ENCODE data around the gene GRID1. TPM values are rescaled to one million over a fixed set of nuclear protein-coding genes. Genes with fewer than 3 reads are reported as not detected.

The GRID1 gene
- polyA plus RNA-seq, 1 of the 3 experiments (the other 2 are of a cell fraction), result 0.13 TPM

GRCh38 chr10:86344714-86345161 lies 21.9 kb downstream of the GRID1 start:
- Histone ChIP-seq H3K4me1 (ENCODE audit: control insufficient read depth in 1 of 2, insufficient read depth in 2 of 2, low read depth in 1 of 2, low read length in 1 of 2) (peaks cover 0 to 69% of the 10 kb centered on the region in 2 experiments; a peak in 2 of 4 replicates), H3K9me2 (no peaks in the 10 kb centered on the region), H3K4me2 (no peak overlapping the region), H3K9me3 (no peaks in the 10 kb centered on the region), H3F3A (replicated peaks; ENCODE audit: insufficient read depth) (no peaks in the 10 kb centered on the region), H3K36me3 (replicated peaks in 1 of 2; ENCODE audit: control insufficient read depth in 1 of 2, insufficient read depth in 2 of 2, low read length in 1 of 2) (no peaks in the 10 kb centered on the region), H3K27ac (ENCODE audit: low read depth in 2 of 2, low read length in 1 of 2) (no peak overlapping the region; a peak in 1 of 4 replicates), H4K20me1 (ENCODE audit: insufficient read depth) (no peaks in the 10 kb centered on the region), H3K9ac (no peak overlapping the region), H3K4me3 (ENCODE audit: low read depth in 2 of 2, low read length in 1 of 2) (no peak overlapping the region), H2AFZ (ENCODE audit: low read depth) (no peak overlapping the region), H3K27me3 (ENCODE audit: insufficient read depth) (no peaks in the 10 kb centered on the region), H3K79me2 (ENCODE audit: insufficient read depth) (no peaks in the 10 kb centered on the region)
- ChIA-PET POLR2A (no interaction called here), CTCF (interaction anchor here (1.0 to 13.2 kb wide), 11 partner anchors 13 to 244 kb away, joined by 3 to 191 read pairs (median 4); partner anchors contain the start of gene GRID1)
- TF ChIP-seq GABPA (IDR thresholded peaks at IDR 0.05; ENCODE audit: low read depth), result no peak
- peak; percentile 38 for TF ChIP-seq RAD21 (IDR thresholded peaks at IDR 0.05; ENCODE audit: low read length)
- no peak for DNase-seq
- WGBS (ENCODE audit: low lambda C conversion rate), result 30% methylated on average over 5 of the region's 6 CpGs

DNA sequence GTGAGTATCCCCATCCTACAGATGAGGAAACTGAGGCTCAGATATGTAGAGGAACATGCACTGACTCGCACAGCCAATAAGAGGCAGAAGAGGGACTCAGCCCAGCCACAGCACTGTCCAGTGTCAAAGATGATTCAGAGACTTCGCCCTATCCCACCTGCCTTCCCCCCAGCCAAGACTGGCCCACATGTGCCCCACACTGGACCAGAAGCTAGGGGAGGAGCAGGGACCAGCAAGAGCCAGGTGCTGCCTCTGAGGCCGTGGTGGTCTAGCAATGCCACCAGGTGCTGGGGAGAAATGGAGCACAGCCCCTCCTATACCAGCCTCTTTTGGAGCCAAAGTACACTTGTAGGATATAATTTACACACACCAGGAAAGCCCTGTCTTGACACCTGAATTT lies 22.3 kb downstream of the GRID1 start:
- ChIA-PET CTCF (interaction anchor here (1.0 to 13.2 kb wide), 7 partner anchors 18 to 91 kb away, joined by 3 to 191 read pairs (median 3); partner anchors contain the start of gene GRID1), POLR2A (no interaction called here)
- H4K20me1 ChIP-seq (ENCODE audit: insufficient read depth), result no peaks in the 10 kb centered on the region
- no peaks in the 10 kb centered on the region for H3K9me3 ChIP-seq
- H3K9ac ChIP-seq, result no peak overlapping the region
- H3K79me2 ChIP-seq (ENCODE audit: insufficient read depth), result no peaks in the 10 kb centered on the region
- no peak overlapping the region for H3K27ac ChIP-seq (ENCODE audit: low read depth in 2 of 2, low read length in 1 of 2)
- peaks cover 0 to 69% of the 10 kb centered on the region in 2 experiments; a peak in 2 of 4 replicates for H3K4me1 ChIP-seq (ENCODE audit: control insufficient read depth in 1 of 2, insufficient read depth in 2 of 2, low read depth in 1 of 2, low read length in 1 of 2)
- TF ChIP-seq ELF1 (IDR thresholded peaks at IDR 0.05) (no peak), EP300 (IDR thresholded peaks at IDR 0.05; ENCODE audit: borderline replicate concordance in 1 of 2, low read depth in 1 of 2, low read length in 1 of 2) (no peak), YY1 (IDR thresholded peaks at IDR 0.05; ENCODE audit: low read depth) (no peak), GATA2 (CRISPR knock-in tag; IDR thresholded peaks at IDR 0.05) (no peak), TCF12 (IDR thresholded peaks at IDR 0.05) (no peak), MEF2A (IDR thresholded peaks at IDR 0.05; ENCODE audit: borderline replicate concordance, low read depth) (no peak), SMC3 (IDR thresholded peaks at IDR 0.05; ENCODE audit: low read depth, low read length) (no peak), EZH2phosphoT487 (IDR thresholded peaks at IDR 0.05; ENCODE audit: borderline replicate concordance, low read depth) (no peak), FOSL2 (IDR thresholded peaks at IDR 0.05; ENCODE audit: borderline replicate concordance, low read depth) (no peak), NRF1 (IDR thresholded peaks at IDR 0.05; ENCODE audit: low read depth, low read length) (no peak), MAX (IDR thresholded peaks at IDR 0.05; ENCODE audit: low read depth) (no peak), MXI1 (IDR thresholded peaks at IDR 0.05; ENCODE audit: low read depth, low read length) (no peak), RFX5 (IDR thresholded peaks at IDR 0.05; ENCODE audit: low read length) (no peak), CHD2 (IDR thresholded peaks at IDR 0.05; ENCODE audit: low read length, partially characterized antibody) (no peak), PBX3 (IDR thresholded peaks at IDR 0.05) (no peak)
- TF ChIP-seq, protein P1, sequence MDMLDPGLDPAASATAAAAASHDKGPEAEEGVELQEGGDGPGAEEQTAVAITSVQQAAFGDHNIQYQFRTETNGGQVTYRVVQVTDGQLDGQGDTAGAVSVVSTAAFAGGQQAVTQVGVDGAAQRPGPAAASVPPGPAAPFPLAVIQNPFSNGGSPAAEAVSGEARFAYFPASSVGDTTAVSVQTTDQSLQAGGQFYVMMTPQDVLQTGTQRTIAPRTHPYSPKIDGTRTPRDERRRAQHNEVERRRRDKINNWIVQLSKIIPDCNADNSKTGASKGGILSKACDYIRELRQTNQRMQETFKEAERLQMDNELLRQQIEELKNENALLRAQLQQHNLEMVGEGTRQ (IDR thresholded peaks at IDR 0.05; ENCODE audit: borderline replicate concordance, low read depth, low read length), result no peak
- TF ChIP-seq, protein P2, sequence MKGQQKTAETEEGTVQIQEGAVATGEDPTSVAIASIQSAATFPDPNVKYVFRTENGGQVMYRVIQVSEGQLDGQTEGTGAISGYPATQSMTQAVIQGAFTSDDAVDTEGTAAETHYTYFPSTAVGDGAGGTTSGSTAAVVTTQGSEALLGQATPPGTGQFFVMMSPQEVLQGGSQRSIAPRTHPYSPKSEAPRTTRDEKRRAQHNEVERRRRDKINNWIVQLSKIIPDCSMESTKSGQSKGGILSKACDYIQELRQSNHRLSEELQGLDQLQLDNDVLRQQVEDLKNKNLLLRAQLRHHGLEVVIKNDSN (IDR thresholded peaks at IDR 0.05; ENCODE audit: borderline replicate concordance, low read depth), result no peak
- TF ChIP-seq, protein P3, sequence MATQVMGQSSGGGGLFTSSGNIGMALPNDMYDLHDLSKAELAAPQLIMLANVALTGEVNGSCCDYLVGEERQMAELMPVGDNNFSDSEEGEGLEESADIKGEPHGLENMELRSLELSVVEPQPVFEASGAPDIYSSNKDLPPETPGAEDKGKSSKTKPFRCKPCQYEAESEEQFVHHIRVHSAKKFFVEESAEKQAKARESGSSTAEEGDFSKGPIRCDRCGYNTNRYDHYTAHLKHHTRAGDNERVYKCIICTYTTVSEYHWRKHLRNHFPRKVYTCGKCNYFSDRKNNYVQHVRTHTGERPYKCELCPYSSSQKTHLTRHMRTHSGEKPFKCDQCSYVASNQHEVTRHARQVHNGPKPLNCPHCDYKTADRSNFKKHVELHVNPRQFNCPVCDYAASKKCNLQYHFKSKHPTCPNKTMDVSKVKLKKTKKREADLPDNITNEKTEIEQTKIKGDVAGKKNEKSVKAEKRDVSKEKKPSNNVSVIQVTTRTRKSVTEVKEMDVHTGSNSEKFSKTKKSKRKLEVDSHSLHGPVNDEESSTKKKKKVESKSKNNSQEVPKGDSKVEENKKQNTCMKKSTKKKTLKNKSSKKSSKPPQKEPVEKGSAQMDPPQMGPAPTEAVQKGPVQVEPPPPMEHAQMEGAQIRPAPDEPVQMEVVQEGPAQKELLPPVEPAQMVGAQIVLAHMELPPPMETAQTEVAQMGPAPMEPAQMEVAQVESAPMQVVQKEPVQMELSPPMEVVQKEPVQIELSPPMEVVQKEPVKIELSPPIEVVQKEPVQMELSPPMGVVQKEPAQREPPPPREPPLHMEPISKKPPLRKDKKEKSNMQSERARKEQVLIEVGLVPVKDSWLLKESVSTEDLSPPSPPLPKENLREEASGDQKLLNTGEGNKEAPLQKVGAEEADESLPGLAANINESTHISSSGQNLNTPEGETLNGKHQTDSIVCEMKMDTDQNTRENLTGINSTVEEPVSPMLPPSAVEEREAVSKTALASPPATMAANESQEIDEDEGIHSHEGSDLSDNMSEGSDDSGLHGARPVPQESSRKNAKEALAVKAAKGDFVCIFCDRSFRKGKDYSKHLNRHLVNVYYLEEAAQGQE (IDR thresholded peaks at IDR 0.05; ENCODE audit: low read depth, low read length), result no peak
- H3K4me2 ChIP-seq, result no peak overlapping the region
- no peaks in the 10 kb centered on the region for H3K27me3 ChIP-seq (ENCODE audit: insufficient read depth)
- no peak overlapping the region for H2AFZ ChIP-seq (ENCODE audit: low read depth)
- no peak overlapping the region for H3K4me3 ChIP-seq (ENCODE audit: low read depth in 2 of 2, low read length in 1 of 2)
- H3K36me3 ChIP-seq (replicated peaks in 1 of 2; ENCODE audit: control insufficient read depth in 1 of 2, insufficient read depth in 2 of 2, low read length in 1 of 2), result no peaks in the 10 kb centered on the region
- no peaks in the 10 kb centered on the region for H3F3A ChIP-seq (replicated peaks; ENCODE audit: insufficient read depth)
- no peaks in the 10 kb centered on the region for H3K9me2 ChIP-seq
- no peak for DNase-seq
- 38% methylated on average over 1 of the region's 3 CpGs for WGBS (ENCODE audit: low lambda C conversion rate)
